Measurements from ENCODE around the gene ALMS1. TPM values are rescaled to one million over a fixed set of nuclear protein-coding genes. Genes with fewer than 3 reads are reported as not detected.

ALMS1 gene
- total and polyA plus RNA-seq, 2 of the 8 experiments (the other 6 are each of a cell fraction or from before 2014, with no cell fraction given): 21.8 to 45.6 TPM

GRCh38 chr2:73356097-73356496, 29.5 kb upstream of the ALMS1 start:
- DNase-seq (ENCODE audit: low read depth in 1 of 2, low spot score in 2 of 2) (no peak), FAIRE-seq (no peak)
- Histone ChIP-seq H3K23ac (ENCODE audit: insufficient read length) (no peak overlapping the region), H2BK15ac (ENCODE audit: low read length) (no peak overlapping the region), H2BK120ac (replicated peaks; ENCODE audit: low read depth, low read length) (no peak overlapping the region), H4K20me1 (replicated peaks in 1 of 2; ENCODE audit: control insufficient read depth in 1 of 2, insufficient read depth in 2 of 2, low read length in 2 of 2) (no peaks in the 10 kb centered on the region), H3K79me1 (ENCODE audit: low read depth, low read length) (no peaks in the 10 kb centered on the region), H3K14ac (ENCODE audit: insufficient read length) (no peak overlapping the region), H3K4me2 (ENCODE audit: insufficient read depth in 1 of 2, low read depth in 2 of 2, low read length in 2 of 2) (no peak overlapping the region), H2BK5ac (ENCODE audit: low read depth, low read length) (no peak overlapping the region), H4K91ac (replicated peaks; ENCODE audit: insufficient read length, low read length) (no peak overlapping the region), H2BK12ac (ENCODE audit: low read depth, low read length) (no peak overlapping the region), H3K36me3 (ENCODE audit: control insufficient read depth in 2 of 4, insufficient read depth in 4 of 4, low read length in 3 of 4) (no peaks in the 10 kb centered on the region), H3K4me3 (ENCODE audit: extremely low read depth in 1 of 4, insufficient read depth in 2 of 4, low read depth in 3 of 4, low read length in 4 of 4) (no peak overlapping the region), H3K23me2 (ENCODE audit: low read depth, low read length) (no peaks in the 10 kb centered on the region), H4K8ac (ENCODE audit: extremely low read depth, insufficient read depth, low read length) (no peak overlapping the region), H3K27ac (ENCODE audit: low read depth, low read length) (no peak overlapping the region), H4K5ac (ENCODE audit: insufficient read length, low read depth, low read length) (no peak overlapping the region), H2AK5ac (ENCODE audit: low read depth, low read length) (no peak overlapping the region), H3K4me1 (replicated peaks in 1 of 4; ENCODE audit: control insufficient read depth in 3 of 4, insufficient read depth in 4 of 4, low read length in 3 of 4) (no peaks in the 10 kb centered on the region), H2AFZ (ENCODE audit: low read length) (no peak overlapping the region), H3K9ac (replicated peaks in 1 of 4; ENCODE audit: extremely low read depth in 1 of 4, low read depth in 3 of 4, low read length in 3 of 4) (no peak overlapping the region), H3K4ac (replicated peaks; ENCODE audit: insufficient read length, low read depth, low read length) (no peak overlapping the region), H3K56ac (replicated peaks; ENCODE audit: insufficient read length, low read depth, low read length) (no peak overlapping the region), H3K9me3 (ENCODE audit: insufficient read depth in 2 of 2, low read depth in 1 of 2, low read length in 1 of 2) (no peaks in the 10 kb centered on the region), H2BK20ac (ENCODE audit: low read length) (no peak overlapping the region), H3K27me3 (replicated peaks in 1 of 4; ENCODE audit: control insufficient read depth in 3 of 4, extremely low read depth in 1 of 4, insufficient read depth in 3 of 4, low read length in 3 of 4) (no peaks in the 10 kb centered on the region), H3K18ac (ENCODE audit: extremely low read depth, low read length) (no peak overlapping the region), H3K79me2 (ENCODE audit: control insufficient read depth in 1 of 2, insufficient read depth in 2 of 2, low read length in 2 of 2) (no peaks in the 10 kb centered on the region)
- TF ChIP-seq RXRA (IDR thresholded peaks at IDR 0.05; ENCODE audit: insufficient read depth, low read depth, low read length) (no peak), CHD2 (IDR thresholded peaks at IDR 0.05; ENCODE audit: low read length) (no peak), SUZ12 (IDR thresholded peaks at IDR 0.05; ENCODE audit: low read length) (no peak), YY1 (IDR thresholded peaks at IDR 0.05; ENCODE audit: low read depth, low read length) (no peak), RBBP5 (IDR thresholded peaks at IDR 0.05; ENCODE audit: borderline replicate concordance, low read depth, low read length) (no peak), SRF (IDR thresholded peaks at IDR 0.05; ENCODE audit: low read depth, low read length) (no peak), ZNF274 (IDR thresholded peaks at IDR 0.05; ENCODE audit: borderline replicate concordance, extremely low read depth, low read length) (no peak)
- TF ChIP-seq, protein P1, sequence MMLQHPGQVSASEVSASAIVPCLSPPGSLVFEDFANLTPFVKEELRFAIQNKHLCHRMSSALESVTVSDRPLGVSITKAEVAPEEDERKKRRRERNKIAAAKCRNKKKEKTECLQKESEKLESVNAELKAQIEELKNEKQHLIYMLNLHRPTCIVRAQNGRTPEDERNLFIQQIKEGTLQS (IDR thresholded peaks at IDR 0.05; ENCODE audit: insufficient read depth, low read depth, low read length): no peak
- TF ChIP-seq, protein P2, sequence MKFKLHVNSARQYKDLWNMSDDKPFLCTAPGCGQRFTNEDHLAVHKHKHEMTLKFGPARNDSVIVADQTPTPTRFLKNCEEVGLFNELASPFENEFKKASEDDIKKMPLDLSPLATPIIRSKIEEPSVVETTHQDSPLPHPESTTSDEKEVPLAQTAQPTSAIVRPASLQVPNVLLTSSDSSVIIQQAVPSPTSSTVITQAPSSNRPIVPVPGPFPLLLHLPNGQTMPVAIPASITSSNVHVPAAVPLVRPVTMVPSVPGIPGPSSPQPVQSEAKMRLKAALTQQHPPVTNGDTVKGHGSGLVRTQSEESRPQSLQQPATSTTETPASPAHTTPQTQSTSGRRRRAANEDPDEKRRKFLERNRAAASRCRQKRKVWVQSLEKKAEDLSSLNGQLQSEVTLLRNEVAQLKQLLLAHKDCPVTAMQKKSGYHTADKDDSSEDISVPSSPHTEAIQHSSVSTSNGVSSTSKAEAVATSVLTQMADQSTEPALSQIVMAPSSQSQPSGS (IDR thresholded peaks at IDR 0.05; ENCODE audit: low read length): no peak
- 86% methylated on average over 3 of the region's 3 CpGs; no CpG with 5 or more reads in 1 of the 2 experiments for WGBS, 2 experiments (ENCODE audit: extremely low coverage in 1 of 2, insufficient coverage in 1 of 2, insufficient read length in 1 of 2, insufficient replicate concordance in 2 of 2, low coverage in 1 of 2, low lambda C conversion rate in 2 of 2, missing lambda C conversion rate in 1 of 2)
- POLR2A ChIA-PET (ENCODE audit: partially characterized antibody): no interaction called here
- CTCF ChIA-PET (ENCODE audit: partially characterized antibody): interaction anchor here (1.1 kb wide), 1 partner anchor 11 kb away, joined by 3 read pairs; no protein-coding TSS in a partner anchor
